HG03066 (cell line): ENCODE results near the gene DUS2.

Experiments used
- ATAC-seq: cut with Tn5 transposase; IDR thresholded peaks from one replicate; pipeline ENCODE4 v1.9.1; 2021; ENCODE audit warnings: low read depth; ENCODE audit not compliant: unreplicated experiment

Gene DUS2

GRCh38 chr16:68040506-68041288 lies 17.6 kb downstream of the DUS2 start:
- ATAC-seq = peak; percentile 73

GRCh38 chr16:68041783-68042182 lies 18.7 kb downstream of the DUS2 start:
- no peak for ATAC-seq

DNA sequence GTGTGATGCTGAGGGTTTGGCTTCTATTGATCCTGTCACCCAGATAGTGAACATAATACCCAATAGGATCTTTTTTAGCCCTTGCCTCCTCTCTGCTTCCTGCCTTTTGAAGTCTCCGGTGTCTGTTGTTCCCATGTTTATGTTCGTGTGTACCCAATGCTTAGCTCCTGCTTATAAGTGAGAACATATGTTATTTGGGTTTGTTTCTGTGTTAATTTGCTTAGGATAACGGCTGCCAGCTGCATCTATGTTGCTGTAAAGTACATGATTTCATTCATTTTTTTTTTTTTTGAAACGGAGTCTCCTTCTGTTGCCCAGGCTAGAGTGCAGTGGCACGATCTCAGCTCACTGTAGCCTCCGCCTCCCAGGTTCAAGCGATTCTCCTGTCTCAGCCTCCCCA lies 23.0 kb downstream of the DUS2 start:
- ATAC-seq = no peak

GRCh38 chr16:68047987-68048386 lies 24.9 kb downstream of the DUS2 start:
- ATAC-seq = no peak

GRCh38 chr16:68049449-68049848 lies 26.4 kb downstream of the DUS2 start:
- ATAC-seq = no peak

GRCh38 chr16:68055395-68055794 lies 32.3 kb downstream of the DUS2 start:
- no peak for ATAC-seq

- no peak for ATAC-seq
Observed at GRCh38 chr16:68059804-68060203, 36.7 kb downstream of the DUS2 start.

DNA sequence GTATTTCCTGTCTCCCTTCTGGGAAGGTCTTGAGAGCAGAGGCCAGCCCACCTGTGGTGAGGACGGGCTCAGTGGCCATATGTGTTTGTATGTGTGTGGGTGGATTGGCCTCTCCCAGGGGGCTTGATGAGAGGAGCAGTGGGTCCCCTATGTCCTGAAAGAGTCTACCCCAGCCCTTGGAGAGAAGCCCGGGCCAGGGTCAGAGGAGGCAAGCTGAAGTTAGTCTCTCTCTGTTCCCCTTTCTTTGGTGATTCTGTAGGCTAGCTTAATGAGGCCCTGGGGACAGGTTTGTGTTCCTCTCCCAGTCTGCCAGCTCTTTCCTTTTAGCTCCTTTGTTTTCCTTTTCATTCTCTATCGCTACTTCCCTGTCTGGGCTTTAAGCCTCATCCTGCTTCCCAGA lies 38.3 kb downstream of the DUS2 start:
- no peak for ATAC-seq

- ATAC-seq = no peak
Observed at GRCh38 chr16:68062910-68063393, 39.9 kb downstream of the DUS2 start.

DNA sequence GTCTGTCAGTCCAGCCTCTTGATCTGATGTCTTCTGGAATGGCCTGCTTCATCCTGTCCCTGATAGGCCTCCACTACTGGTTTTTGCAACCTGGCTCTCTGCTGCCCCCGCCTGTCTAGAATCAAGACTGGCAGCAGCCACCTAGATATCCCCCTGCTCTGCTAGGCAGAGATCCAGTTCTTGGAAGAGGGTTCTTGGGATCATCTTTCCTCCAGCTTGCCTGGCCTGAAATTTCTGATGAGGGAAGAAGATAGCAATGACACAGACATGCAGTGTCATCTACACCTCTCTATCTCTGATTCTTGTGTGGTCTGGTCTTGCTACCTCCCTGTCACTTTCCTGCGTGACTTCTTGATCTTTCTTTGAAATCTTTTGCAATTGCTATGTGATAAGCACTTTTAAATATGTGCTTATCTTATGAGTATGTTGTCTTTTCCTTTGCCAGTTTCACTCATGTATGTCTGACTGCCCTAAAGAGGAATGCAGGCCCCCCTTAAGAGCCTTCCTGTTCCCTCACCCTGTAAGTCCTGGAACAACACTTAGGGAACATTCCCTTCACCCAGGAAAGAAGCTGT lies 41.8 kb downstream of the DUS2 start:
- ATAC-seq = no peak

GRCh38 chr16:68065716-68066305 lies 42.7 kb downstream of the DUS2 start:
- ATAC-seq = no peak

GRCh38 chr16:68066763-68067162 lies 43.7 kb downstream of the DUS2 start:
- ATAC-seq = no peak

DNA sequence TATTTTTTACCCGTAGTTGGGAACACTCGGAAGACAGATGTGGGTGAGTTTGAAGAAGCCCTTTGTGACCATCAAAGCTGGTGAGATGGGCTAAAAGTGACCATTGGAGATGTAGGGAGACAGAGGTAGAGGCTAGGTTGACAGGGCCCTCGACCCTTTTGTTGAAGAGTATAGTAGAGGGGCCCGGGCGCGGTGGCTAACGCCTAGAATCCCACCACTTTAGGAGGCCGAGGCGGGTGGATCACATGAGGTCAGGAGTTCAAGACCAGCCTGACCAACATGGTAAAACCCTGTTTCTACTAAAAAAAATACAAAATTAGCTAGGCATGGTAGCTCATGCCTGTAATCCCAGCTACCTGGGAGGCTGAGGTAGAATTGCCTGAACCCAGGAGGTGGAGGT lies 45.8 kb downstream of the DUS2 start:
- no peak for ATAC-seq

GRCh38 chr16:68069511-68070248 lies 46.6 kb downstream of the DUS2 start:
- ATAC-seq = no peak

- ATAC-seq = no peak
Observed at GRCh38 chr16:68070249-68070730, 47.2 kb downstream of the DUS2 start.

DNA sequence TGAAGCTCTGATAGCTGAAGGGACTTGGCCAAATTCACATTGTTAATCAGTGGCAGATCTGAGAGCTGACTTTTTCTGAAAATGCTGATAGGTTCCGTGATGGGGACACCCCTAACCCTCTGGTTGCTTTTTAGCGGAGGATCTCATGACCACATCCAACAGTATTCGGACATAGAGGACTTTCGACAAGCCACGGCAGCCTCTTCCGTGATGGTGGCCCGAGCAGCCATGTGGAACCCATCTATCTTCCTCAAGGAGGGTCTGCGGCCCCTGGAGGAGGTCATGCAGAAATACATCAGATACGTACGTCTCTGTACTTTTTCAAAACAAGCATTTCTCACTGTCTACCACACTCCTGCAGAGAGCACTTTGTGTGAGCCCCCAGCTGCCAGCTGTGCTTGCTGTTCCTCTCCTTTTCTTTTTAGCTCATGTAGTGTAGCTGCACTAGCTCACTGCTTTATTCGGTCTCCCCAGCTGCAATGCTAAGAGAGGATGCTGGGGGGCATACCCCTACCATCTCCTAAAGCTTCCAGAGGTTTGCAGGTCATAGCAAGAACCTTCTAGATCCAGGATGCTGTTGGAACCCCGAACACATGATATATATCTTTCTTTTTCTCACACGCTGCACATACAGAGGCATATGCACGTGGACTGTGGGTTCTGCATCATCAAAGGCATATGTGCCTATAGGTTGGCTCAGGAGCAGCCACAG lies 47.9 kb downstream of the DUS2 start:
- ATAC-seq = peak; percentile 30

DNA sequence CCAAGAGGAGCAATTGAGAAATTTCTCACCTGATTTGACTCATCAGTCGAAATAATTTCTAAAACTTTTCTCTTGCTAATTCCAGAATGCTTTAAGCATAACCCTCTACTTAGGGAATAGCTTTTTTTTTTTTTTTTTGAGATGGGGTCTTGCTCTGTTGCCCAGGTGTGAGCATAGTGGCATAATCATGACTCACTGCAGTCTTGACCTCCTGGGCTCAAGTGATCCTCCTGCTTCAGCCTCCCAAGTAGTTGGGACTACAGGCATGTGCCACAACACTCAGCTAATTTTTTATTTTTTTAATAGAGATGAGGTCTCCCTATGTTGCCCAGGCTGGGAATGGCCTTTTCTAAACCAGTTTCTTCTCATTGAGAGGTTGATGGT lies 48.4 kb downstream of the DUS2 start:
- no peak for ATAC-seq

- ATAC-seq = no peak
Observed at GRCh38 chr16:68072038-68072695, 49.1 kb downstream of the DUS2 start.

DNA sequence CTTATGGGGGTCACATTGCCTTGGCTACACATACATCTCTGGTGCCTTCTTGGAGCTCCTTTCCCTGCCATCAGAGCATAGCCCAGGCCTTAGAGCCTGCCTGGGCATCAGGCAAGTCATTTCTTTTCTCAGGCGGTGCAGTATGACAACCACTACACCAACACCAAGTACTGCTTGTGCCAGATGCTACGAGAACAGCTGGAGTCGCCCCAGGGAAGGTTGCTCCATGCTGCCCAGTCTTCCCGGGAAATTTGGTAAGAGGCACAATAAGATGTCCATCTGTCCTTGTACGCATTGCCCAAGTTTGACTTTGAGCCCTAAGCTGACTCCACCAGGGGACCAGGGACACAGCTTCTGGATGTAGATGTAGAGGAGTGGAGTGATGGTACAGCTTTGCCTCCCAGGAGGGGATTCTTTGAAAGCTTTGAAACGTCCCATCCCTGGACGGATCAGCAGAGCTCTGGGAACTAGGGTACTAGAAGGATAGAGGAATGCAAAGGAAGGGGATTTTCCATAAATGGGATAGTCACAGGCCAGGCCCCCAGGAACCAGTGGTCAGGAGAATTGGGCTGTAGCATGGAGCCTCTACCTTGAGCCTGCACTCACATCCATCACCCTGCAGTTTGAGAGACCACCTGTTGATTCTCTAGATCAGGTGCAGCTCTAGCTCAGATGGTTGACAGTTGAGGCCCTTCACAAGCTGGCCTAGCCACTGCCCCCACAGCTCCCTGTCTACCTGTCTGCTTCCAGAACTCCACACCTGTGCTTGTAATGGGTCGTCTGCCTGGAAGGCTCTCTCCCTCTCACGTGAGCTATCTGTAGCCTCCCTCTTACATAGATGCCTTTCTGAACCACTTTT lies 51.0 kb downstream of the DUS2 start:
- no peak for ATAC-seq
